KMS-11 (cell line): ENCODE measurements around the gene ZNF862.
"Not testable (repeated sequence)": the region's sequence is repeated elsewhere in the genome, so short reads cannot be mapped to it uniquely, and the experiment has no call there.

Experiments
- H2AFZ ChIP-seq: fragments of 200-600 bp; sonication (generic); 2 replicates; pipeline ENCODE4 v1.6.1; 2016; ENCODE audit warnings: antibody characterized with exemption, mixed run types, low read depth
- H3K27ac ChIP-seq: fragments of 200-600 bp; sonication (generic); 2 replicates; pipeline ENCODE4 v1.6.1; 2016; ENCODE audit warnings: mild to moderate bottlenecking, mixed run types
- H3K27me3 ChIP-seq: fragments of 200-600 bp; sonication (generic); 2 replicates; pipeline ENCODE4 v1.6.1; 2017; ENCODE audit warnings: mild to moderate bottlenecking, low read depth, mixed run types, moderate library complexity; ENCODE audit not compliant: insufficient read depth
- H3K36me3 ChIP-seq: fragments of 200-600 bp; sonication (generic); 2 replicates; pipeline ENCODE4 v1.6.1; 2017; ENCODE audit warnings: mild to moderate bottlenecking, mixed run types; ENCODE audit not compliant: insufficient read depth
- H3K4me1 ChIP-seq: fragments of 200-600 bp; sonication (generic); 2 replicates; pipeline ENCODE4 v1.6.1; 2016; ENCODE audit warnings: mild to moderate bottlenecking, low read depth, mixed run types; ENCODE audit not compliant: poor library complexity, severe bottlenecking
- H3K4me2 ChIP-seq: fragments of 200-600 bp; sonication (generic); 2 replicates; pipeline ENCODE4 v1.7.0; 2016; ENCODE audit warnings: mild to moderate bottlenecking, mixed run types
- H3K4me3 ChIP-seq: fragments of 200-600 bp; sonication (generic); IDR thresholded peaks from 2 replicates; pipeline ENCODE4 v1.6.1; 2017; ENCODE audit warnings: low read depth, low read length, mixed read lengths; ENCODE audit not compliant: insufficient read depth
- H3K79me2 ChIP-seq: fragments of 200-600 bp; sonication (generic); 2 replicates; pipeline ENCODE4 v1.6.1; 2016; ENCODE audit warnings: low read depth, mixed run types; ENCODE audit not compliant: insufficient read depth
- H3K9ac ChIP-seq: fragments of 200-600 bp; sonication (generic); 2 replicates; pipeline ENCODE4 v1.6.1; 2016; ENCODE audit warnings: mild to moderate bottlenecking, mixed run types
- H4K20me1 ChIP-seq: fragments of 200-600 bp; sonication (generic); 2 replicates; pipeline ENCODE4 v1.6.1; 2016; ENCODE audit warnings: mild to moderate bottlenecking, mixed run types; ENCODE audit not compliant: insufficient read depth
- TF ChIP-seq, protein P1 (sequence below): fragments of 200-600 bp; sonication (generic); conservative IDR thresholded peaks from 2 replicates; pipeline ENCODE4 v1.6.1; 2017; ENCODE audit warnings: low read depth, mild to moderate bottlenecking, antibody characterized with exemption, low read length, moderate library complexity, mixed read lengths

Gene ZNF862

GRCh38 chr7:149828357-149829309, 9.5 kb upstream of the ZNF862 start:
- no peak overlapping the region for H2AFZ ChIP-seq
- no peak overlapping the region for H3K4me3 ChIP-seq
- no peak overlapping the region for H3K9ac ChIP-seq
- H3K79me2 ChIP-seq: no peaks in the 10 kb centered on the region
- TF ChIP-seq, protein P1, sequence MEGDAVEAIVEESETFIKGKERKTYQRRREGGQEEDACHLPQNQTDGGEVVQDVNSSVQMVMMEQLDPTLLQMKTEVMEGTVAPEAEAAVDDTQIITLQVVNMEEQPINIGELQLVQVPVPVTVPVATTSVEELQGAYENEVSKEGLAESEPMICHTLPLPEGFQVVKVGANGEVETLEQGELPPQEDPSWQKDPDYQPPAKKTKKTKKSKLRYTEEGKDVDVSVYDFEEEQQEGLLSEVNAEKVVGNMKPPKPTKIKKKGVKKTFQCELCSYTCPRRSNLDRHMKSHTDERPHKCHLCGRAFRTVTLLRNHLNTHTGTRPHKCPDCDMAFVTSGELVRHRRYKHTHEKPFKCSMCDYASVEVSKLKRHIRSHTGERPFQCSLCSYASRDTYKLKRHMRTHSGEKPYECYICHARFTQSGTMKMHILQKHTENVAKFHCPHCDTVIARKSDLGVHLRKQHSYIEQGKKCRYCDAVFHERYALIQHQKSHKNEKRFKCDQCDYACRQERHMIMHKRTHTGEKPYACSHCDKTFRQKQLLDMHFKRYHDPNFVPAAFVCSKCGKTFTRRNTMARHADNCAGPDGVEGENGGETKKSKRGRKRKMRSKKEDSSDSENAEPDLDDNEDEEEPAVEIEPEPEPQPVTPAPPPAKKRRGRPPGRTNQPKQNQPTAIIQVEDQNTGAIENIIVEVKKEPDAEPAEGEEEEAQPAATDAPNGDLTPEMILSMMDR: no peak
- no peak overlapping the region for H3K4me2 ChIP-seq
- no peaks in the 10 kb centered on the region for H3K4me1 ChIP-seq
- peaks cover 75% of the 10 kb centered on the region for H3K27me3 ChIP-seq
- no peaks in the 10 kb centered on the region for H3K36me3 ChIP-seq
- no peak overlapping the region for H3K27ac ChIP-seq
- no peaks in the 10 kb centered on the region for H4K20me1 ChIP-seq

GRCh38 chr7:149830527-149830926, 7.6 kb upstream of the ZNF862 start:
- not testable (repeated sequence) for H3K79me2 ChIP-seq, H3K9ac ChIP-seq, H3K4me3 ChIP-seq, H3K27ac ChIP-seq, H4K20me1 ChIP-seq, H3K36me3 ChIP-seq, H2AFZ ChIP-seq, H3K4me2 ChIP-seq, H3K4me1 ChIP-seq
- H3K27me3 ChIP-seq: peaks cover 64% of the 10 kb centered on the region

DNA sequence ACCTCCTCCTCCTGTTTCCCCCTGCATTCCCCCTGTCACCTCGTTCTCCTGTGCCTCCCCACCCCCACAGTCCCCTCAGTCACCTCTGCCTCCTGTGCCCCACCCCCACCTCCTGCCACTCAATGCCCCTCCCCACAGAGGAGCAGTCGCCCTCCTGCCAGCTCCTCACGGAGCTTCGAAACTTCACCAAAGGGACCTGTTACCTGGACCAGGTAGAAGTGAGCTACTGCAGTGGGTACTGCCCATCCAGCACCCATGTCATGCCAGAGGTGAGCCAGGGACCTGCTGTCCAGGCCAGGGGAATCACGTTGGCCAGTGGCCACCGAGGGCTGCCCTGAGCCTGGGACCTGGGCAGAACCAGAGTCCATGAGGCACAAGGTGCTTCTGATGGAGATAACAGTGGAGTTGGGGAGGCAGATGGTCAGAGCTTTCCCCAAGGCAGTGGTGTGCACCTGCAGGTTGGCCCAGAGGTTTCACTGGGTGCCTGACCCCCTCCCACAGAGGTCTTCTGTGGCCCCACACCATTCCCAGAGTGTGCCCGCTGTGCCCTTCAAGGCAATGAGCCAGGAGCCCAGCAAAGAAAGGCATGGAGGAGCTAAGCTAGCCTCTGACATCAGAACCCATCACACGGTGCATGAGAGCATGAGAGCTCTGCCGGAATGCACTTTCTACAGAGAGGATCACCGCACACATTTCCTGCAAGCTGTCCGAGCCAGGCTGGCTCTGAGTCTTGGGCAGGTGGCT, 7.0 kb upstream of the ZNF862 start:
- Histone ChIP-seq H3K4me3 (no peak overlapping the region), H2AFZ (no peak overlapping the region), H3K4me1 (no peaks in the 10 kb centered on the region), H3K4me2 (no peak overlapping the region), H3K27me3 (peaks cover 57% of the 10 kb centered on the region), H3K36me3 (no peaks in the 10 kb centered on the region), H3K79me2 (no peaks in the 10 kb centered on the region), H3K27ac (no peak overlapping the region), H3K9ac (no peak overlapping the region), H4K20me1 (no peaks in the 10 kb centered on the region)
- TF ChIP-seq, protein P1: no peak

DNA sequence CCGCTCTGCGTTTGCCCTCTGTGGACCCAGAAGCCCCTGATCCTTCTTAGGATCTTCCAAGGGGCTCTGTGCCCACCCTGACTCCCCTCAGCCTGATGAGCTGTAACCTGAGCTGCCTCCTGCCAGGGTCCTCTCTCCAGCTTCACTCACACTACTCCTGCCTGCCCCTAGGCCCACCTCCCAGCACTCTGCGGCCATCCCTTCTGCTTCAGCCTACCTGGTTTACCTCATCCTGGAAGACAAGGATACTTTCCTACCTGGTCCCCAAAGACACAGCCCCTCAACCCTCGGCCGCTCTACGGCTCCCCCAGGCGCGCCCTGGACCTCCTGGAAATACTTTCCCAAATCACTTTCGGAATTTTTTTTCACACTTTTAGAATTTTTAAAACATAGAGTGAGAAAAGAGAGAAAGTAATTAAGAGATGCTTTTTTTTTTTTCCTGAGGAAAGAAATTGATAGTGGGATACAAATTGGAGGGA, 6.4 kb upstream of the ZNF862 start:
- H3K4me1 ChIP-seq: no peaks in the 10 kb centered on the region
- TF ChIP-seq, protein P1: no peak
- no peak overlapping the region for H3K9ac ChIP-seq
- no peak overlapping the region for H3K4me2 ChIP-seq
- H2AFZ ChIP-seq: no peak overlapping the region
- no peaks in the 10 kb centered on the region for H3K79me2 ChIP-seq
- H4K20me1 ChIP-seq: no peaks in the 10 kb centered on the region
- H3K4me3 ChIP-seq: no peak overlapping the region
- no peaks in the 10 kb centered on the region for H3K36me3 ChIP-seq
- H3K27me3 ChIP-seq: peaks cover 51% of the 10 kb centered on the region
- H3K27ac ChIP-seq: no peak overlapping the region
